DOHH2 (cell line): ENCODE measurements around the gene OLFML1.

Source experiments
- H3F3A ChIP-seq: fragments of 200-600 bp; sonication (generic), shearing (Covaris generic); 2 replicates; pipeline ENCODE4 v1.6.0; 2016; ENCODE audit warnings: antibody characterized with exemption, mild to moderate bottlenecking; ENCODE audit not compliant: control insufficient read depth, insufficient read depth
- H3K27ac ChIP-seq: fragments of 200-600 bp; sonication (generic); 2 replicates; pipeline ENCODE4 v1.5.1; 2014; ENCODE audit warnings: low read depth, mild to moderate bottlenecking, low read length, moderate library complexity
- H3K27me3 ChIP-seq: fragments of 200-600 bp; sonication (generic); 2 replicates; pipeline ENCODE4 v1.6.1; 2014; ENCODE audit warnings: mild to moderate bottlenecking, low read length, mixed read lengths; ENCODE audit not compliant: control insufficient read depth
- H3K36me3 ChIP-seq: fragments of 200-600 bp; sonication (generic); 2 replicates; pipeline ENCODE4 v1.6.1; 2014; ENCODE audit warnings: mild to moderate bottlenecking, low read length, moderate library complexity, mixed read lengths; ENCODE audit not compliant: control insufficient read depth
- H3K4me1 ChIP-seq: fragments of 200-600 bp; sonication (generic); 2 replicates; pipeline ENCODE4 v1.6.1; 2014; ENCODE audit warnings: mild to moderate bottlenecking, low read length, mixed read lengths; ENCODE audit not compliant: control insufficient read depth
- H3K4me2 ChIP-seq: fragments of 200-600 bp; sonication (generic); 2 replicates; pipeline ENCODE4 v1.6.0; 2014; ENCODE audit warnings: mild to moderate bottlenecking, low read length, moderate library complexity
- H3K4me3 ChIP-seq: fragments of 200-600 bp; sonication (generic); 2 replicates; pipeline ENCODE4 v1.5.1; 2014; ENCODE audit warnings: mild to moderate bottlenecking, low read length, mixed read lengths
- H3K79me2 ChIP-seq: fragments of 200-600 bp; sonication (generic); 2 replicates; pipeline ENCODE4 v1.6.1; 2014; ENCODE audit warnings: mild to moderate bottlenecking, low read length, mixed read lengths; ENCODE audit not compliant: control insufficient read depth
- H3K9me2 ChIP-seq: fragments of 200-600 bp; sonication (generic); replicated peaks from 2 replicates; pipeline ENCODE4 v1.6.1; 2014; ENCODE audit warnings: mild to moderate bottlenecking, low read length, mixed read lengths; ENCODE audit not compliant: control insufficient read depth
- H3K9me3 ChIP-seq: fragments of 200-600 bp; sonication (generic); 2 replicates; pipeline ENCODE4 v1.6.1; 2014; ENCODE audit warnings: antibody characterized with exemption, low read length, mixed read lengths; ENCODE audit not compliant: control insufficient read depth, insufficient read depth
- H4K20me1 ChIP-seq: fragments of 200-600 bp; sonication (generic); 2 replicates; pipeline ENCODE4 v1.6.0; 2014; ENCODE audit warnings: low read depth, mild to moderate bottlenecking, antibody characterized with exemption, low read length, moderate library complexity; ENCODE audit not compliant: control insufficient read depth, insufficient read depth
- CTCF ChIP-seq: fragments of 200-600 bp; sonication (generic); IDR thresholded peaks from one replicate; pipeline ENCODE4 v1.5.1; 2014; ENCODE audit warnings: antibody characterized with exemption, mild to moderate bottlenecking, low read depth, low read length; ENCODE audit not compliant: poor library complexity, severe bottlenecking
- EZH2phosphoT487 ChIP-seq: fragments of 200-600 bp; sonication (generic); IDR thresholded peaks from 2 replicates; pipeline ENCODE4 v1.6.1; 2017; ENCODE audit warnings: borderline replicate concordance, mild to moderate bottlenecking, antibody characterized with exemption, low read length, moderate library complexity, mixed read lengths

OLFML1 gene

GRCh38 chr11:7449211-7449840 lies 36.0 kb upstream of the OLFML1 start:
- no peak overlapping the region for H3K27ac ChIP-seq
- H3K4me2 ChIP-seq, result no peak overlapping the region
- H3K79me2 ChIP-seq, result no peaks in the 10 kb centered on the region
- no peak overlapping the region for H3K4me3 ChIP-seq
- no peaks in the 10 kb centered on the region; the same call in 1 of the 2 replicates for H3K4me1 ChIP-seq
- peaks cover 3% of the 10 kb centered on the region; the same call in 1 of the 2 replicates for H3K27me3 ChIP-seq
- no peaks in the 10 kb centered on the region for H3K36me3 ChIP-seq
- H3K9me2 ChIP-seq, result no peaks in the 10 kb centered on the region
- no peaks in the 10 kb centered on the region for H3K9me3 ChIP-seq
- TF ChIP-seq EZH2phosphoT487 (no peak), CTCF (no peak)
- H3F3A ChIP-seq, result no peaks in the 10 kb centered on the region
- no peaks in the 10 kb centered on the region for H4K20me1 ChIP-seq

GRCh38 chr11:7449841-7450214 lies 35.5 kb upstream of the OLFML1 start:
- H3K9me3 ChIP-seq, result no peaks in the 10 kb centered on the region
- no peaks in the 10 kb centered on the region; the same call in 1 of the 2 replicates for H3K4me1 ChIP-seq
- no peaks in the 10 kb centered on the region for H3K79me2 ChIP-seq
- no peak overlapping the region for H3K4me3 ChIP-seq
- no peaks in the 10 kb centered on the region for H3F3A ChIP-seq
- peaks cover 3% of the 10 kb centered on the region; the same call in 1 of the 2 replicates for H3K27me3 ChIP-seq
- no peak for TF ChIP-seq CTCF
- no peak for TF ChIP-seq EZH2phosphoT487
- H3K9me2 ChIP-seq, result no peaks in the 10 kb centered on the region
- H3K4me2 ChIP-seq, result no peak overlapping the region
- no peak overlapping the region for H3K27ac ChIP-seq
- H3K36me3 ChIP-seq, result no peaks in the 10 kb centered on the region
- no peaks in the 10 kb centered on the region for H4K20me1 ChIP-seq

- Histone ChIP-seq H3K36me3 (no peaks in the 10 kb centered on the region), H3K4me3 (no peak overlapping the region), H3K79me2 (no peaks in the 10 kb centered on the region), H3K9me3 (no peaks in the 10 kb centered on the region), H3K4me1 (no peaks in the 10 kb centered on the region; the same call in 1 of the 2 replicates), H3K27me3 (peaks cover 3% of the 10 kb centered on the region; the same call in 1 of the 2 replicates), H4K20me1 (no peaks in the 10 kb centered on the region), H3K4me2 (no peak overlapping the region), H3K9me2 (no peaks in the 10 kb centered on the region), H3K27ac (no peak overlapping the region), H3F3A (no peaks in the 10 kb centered on the region)
- TF ChIP-seq EZH2phosphoT487 (no peak), CTCF (no peak)
Measured at GRCh38 chr11:7450836-7451235, 34.5 kb upstream of the OLFML1 start.
